ENCODE measurements around the gene CNGA1. TPM values are rescaled to one million over a fixed set of nuclear protein-coding genes. Genes with fewer than 3 reads are reported as not detected.

The CNGA1 gene
- total and polyA plus RNA-seq, 7 donors = 0.16 to 3.0 (median 1.7) TPM; not detected in 3

GRCh38 chr4:47990145-47990544, 26.3 kb downstream of the CNGA1 start:
- no peaks in the 10 kb centered on the region for H3K36me3 ChIP-seq
- H3K4me3 ChIP-seq = no peak overlapping the region
- no peak for DNase-seq
- WGBS, 2 donors = 94 to 96% methylated on average over 5 of the region's 5 CpGs
- H3K9me3 ChIP-seq = peaks cover 0 to 3% (median 0%) of the 10 kb centered on the region in 4 donors
- TF ChIP-seq, protein P1, sequence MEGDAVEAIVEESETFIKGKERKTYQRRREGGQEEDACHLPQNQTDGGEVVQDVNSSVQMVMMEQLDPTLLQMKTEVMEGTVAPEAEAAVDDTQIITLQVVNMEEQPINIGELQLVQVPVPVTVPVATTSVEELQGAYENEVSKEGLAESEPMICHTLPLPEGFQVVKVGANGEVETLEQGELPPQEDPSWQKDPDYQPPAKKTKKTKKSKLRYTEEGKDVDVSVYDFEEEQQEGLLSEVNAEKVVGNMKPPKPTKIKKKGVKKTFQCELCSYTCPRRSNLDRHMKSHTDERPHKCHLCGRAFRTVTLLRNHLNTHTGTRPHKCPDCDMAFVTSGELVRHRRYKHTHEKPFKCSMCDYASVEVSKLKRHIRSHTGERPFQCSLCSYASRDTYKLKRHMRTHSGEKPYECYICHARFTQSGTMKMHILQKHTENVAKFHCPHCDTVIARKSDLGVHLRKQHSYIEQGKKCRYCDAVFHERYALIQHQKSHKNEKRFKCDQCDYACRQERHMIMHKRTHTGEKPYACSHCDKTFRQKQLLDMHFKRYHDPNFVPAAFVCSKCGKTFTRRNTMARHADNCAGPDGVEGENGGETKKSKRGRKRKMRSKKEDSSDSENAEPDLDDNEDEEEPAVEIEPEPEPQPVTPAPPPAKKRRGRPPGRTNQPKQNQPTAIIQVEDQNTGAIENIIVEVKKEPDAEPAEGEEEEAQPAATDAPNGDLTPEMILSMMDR (IDR thresholded peaks at IDR 0.05) = no peak
- TF ChIP-seq POLR2AphosphoS5 (IDR thresholded peaks at IDR 0.05) = no peak
- no peak for TF ChIP-seq POLR2A (IDR thresholded peaks at IDR 0.05)
- TF ChIP-seq EP300 (IDR thresholded peaks at IDR 0.05) = no peak
- no peaks in the 10 kb centered on the region for H3K4me1 ChIP-seq
- H3K27me3 ChIP-seq = no peaks in the 10 kb centered on the region
- intact Hi-C loops (cut with DNase I) = no loop called here
- no peak overlapping the region for H3K27ac ChIP-seq

GRCh38 chr4:47974566-47974965, 41.9 kb downstream of the CNGA1 start:
- Histone ChIP-seq H3K36me3 (no peaks in the 10 kb centered on the region), H3K4me1 (no peaks in the 10 kb centered on the region), H3K27ac (no peak overlapping the region), H3K9me3 (no peaks in the 10 kb centered on the region), H3K27me3 (no peaks in the 10 kb centered on the region), H3K4me3 (no peak overlapping the region)
- intact Hi-C loops (cut with DNase I) = no loop called here
- no peak for DNase-seq
- 77 to 87% methylated on average over 3 of the region's 3 CpGs for WGBS, 2 donors
- no peak for TF ChIP-seq POLR2AphosphoS5 (IDR thresholded peaks at IDR 0.05)
- no peak for TF ChIP-seq EP300 (IDR thresholded peaks at IDR 0.05)
- TF ChIP-seq POLR2A (IDR thresholded peaks at IDR 0.05) = no peak
- TF ChIP-seq, protein P1 (IDR thresholded peaks at IDR 0.05) = no peak

GRCh38 chr4:47972721-47973120, 43.8 kb downstream of the CNGA1 start:
- no peaks in the 10 kb centered on the region for H3K4me1 ChIP-seq
- no peak for DNase-seq
- H3K27ac ChIP-seq = no peak overlapping the region
- 95 to 96% methylated on average over 1 of the region's 1 CpG for WGBS, 2 donors
- H3K27me3 ChIP-seq = no peaks in the 10 kb centered on the region
- intact Hi-C loops (cut with DNase I) = no loop called here
- TF ChIP-seq, protein P1 (IDR thresholded peaks at IDR 0.05) = no peak
- TF ChIP-seq POLR2AphosphoS5 (IDR thresholded peaks at IDR 0.05) = no peak
- TF ChIP-seq POLR2A (IDR thresholded peaks at IDR 0.05) = no peak
- TF ChIP-seq EP300 (IDR thresholded peaks at IDR 0.05) = no peak
- no peaks in the 10 kb centered on the region for H3K36me3 ChIP-seq
- no peak overlapping the region for H3K4me3 ChIP-seq
- no peaks in the 10 kb centered on the region for H3K9me3 ChIP-seq

DNA sequence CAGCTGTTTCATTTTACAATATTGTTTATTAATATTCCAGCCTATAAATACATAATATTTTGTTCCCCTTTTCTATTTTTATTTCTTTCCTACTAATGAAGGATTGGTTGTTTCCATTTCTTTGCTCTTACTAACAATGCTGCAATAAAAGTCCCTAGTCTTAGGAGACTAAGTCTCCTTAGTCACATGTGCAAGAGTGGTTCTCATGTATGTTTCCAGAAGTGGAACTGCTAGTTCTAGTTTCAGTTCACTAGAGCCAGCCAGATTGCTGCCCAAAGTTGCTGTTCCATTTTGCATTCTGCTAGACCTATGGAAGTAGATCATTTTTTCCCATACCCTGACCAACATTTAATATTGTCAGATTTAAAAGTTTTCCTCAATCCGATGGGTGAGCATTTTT, 44.3 kb downstream of the CNGA1 start:
- Histone ChIP-seq H3K4me3 (no peak overlapping the region), H3K36me3 (no peaks in the 10 kb centered on the region), H3K9me3 (no peaks in the 10 kb centered on the region), H3K4me1 (no peaks in the 10 kb centered on the region), H3K27ac (no peak overlapping the region), H3K27me3 (no peaks in the 10 kb centered on the region)
- intact Hi-C loops (cut with DNase I) = no loop called here
- no peak for DNase-seq
- no peak for TF ChIP-seq EP300 (IDR thresholded peaks at IDR 0.05)
- no peak for TF ChIP-seq POLR2A (IDR thresholded peaks at IDR 0.05)
- no peak for TF ChIP-seq POLR2AphosphoS5 (IDR thresholded peaks at IDR 0.05)
- TF ChIP-seq, protein P1 (IDR thresholded peaks at IDR 0.05) = no peak
- WGBS, 2 donors = 88 to 96% methylated on average over 1 of the region's 1 CpG

DNA sequence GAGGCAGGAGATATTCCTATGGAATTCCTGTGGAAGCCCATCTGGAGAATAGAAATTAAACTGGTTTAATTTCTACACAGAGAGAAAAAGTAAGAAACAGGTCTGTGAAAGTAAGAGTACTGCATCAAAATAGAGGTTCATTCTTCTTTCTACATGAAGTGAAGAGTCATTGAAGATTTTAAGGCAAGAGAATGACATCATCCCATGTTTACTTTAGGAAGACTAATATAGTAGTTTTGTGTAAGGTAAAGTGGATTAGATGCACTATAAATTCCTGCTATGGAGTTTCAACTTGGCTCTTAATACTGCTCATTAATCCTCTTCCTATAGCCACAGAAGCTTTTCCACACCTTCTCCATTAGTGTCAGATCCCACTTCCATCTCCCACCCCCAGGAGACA, 47.6 kb downstream of the CNGA1 start:
- DNase-seq = no peak
- Histone ChIP-seq H3K27ac (no peak overlapping the region), H3K27me3 (no peaks in the 10 kb centered on the region), H3K4me3 (no peak overlapping the region), H3K4me1 (no peaks in the 10 kb centered on the region), H3K36me3 (no peaks in the 10 kb centered on the region), H3K9me3 (no peaks in the 10 kb centered on the region)
- intact Hi-C loops (cut with DNase I) = no loop called here
- TF ChIP-seq POLR2AphosphoS5 (IDR thresholded peaks at IDR 0.05) (no peak), EP300 (IDR thresholded peaks at IDR 0.05) (no peak), POLR2A (IDR thresholded peaks at IDR 0.05) (no peak)
- TF ChIP-seq, protein P1 (IDR thresholded peaks at IDR 0.05) = no peak

Measured in sigmoid colon (tissue), 7 donors.